ENCODE measurements around the gene TCHP.

GRCh38 chr12:109885616-109886015, 14.5 kb upstream of the TCHP start:
- TF ChIP-seq ZC3H10 (CRISPR knock-in tag; IDR thresholded peaks at IDR 0.05) (no peak), SNAI2 (CRISPR knock-in tag; IDR thresholded peaks at IDR 0.05) (no peak), BACH2 (CRISPR knock-in tag; IDR thresholded peaks at IDR 0.05; ENCODE audit: borderline replicate concordance) (no peak), POU6F1 (CRISPR knock-in tag; IDR thresholded peaks at IDR 0.05; ENCODE audit: borderline replicate concordance, low read depth) (no peak), GLIS3 (CRISPR knock-in tag; IDR thresholded peaks at IDR 0.05) (no peak), OSR1 (CRISPR knock-in tag; IDR thresholded peaks at IDR 0.05) (no peak), ZFP3 (CRISPR knock-in tag; IDR thresholded peaks at IDR 0.05) (no peak), ZFP30 (CRISPR knock-in tag; IDR thresholded peaks at IDR 0.05) (no peak), ZNF565 (CRISPR knock-in tag; conservative IDR thresholded peaks at IDR 0.05; ENCODE audit: low read depth) (no peak), ESRRG (CRISPR knock-in tag; IDR thresholded peaks at IDR 0.05) (no peak), ARNTL (CRISPR knock-in tag; IDR thresholded peaks at IDR 0.05; ENCODE audit: borderline replicate concordance, low read depth) (no peak)
- TF ChIP-seq, protein P1, sequence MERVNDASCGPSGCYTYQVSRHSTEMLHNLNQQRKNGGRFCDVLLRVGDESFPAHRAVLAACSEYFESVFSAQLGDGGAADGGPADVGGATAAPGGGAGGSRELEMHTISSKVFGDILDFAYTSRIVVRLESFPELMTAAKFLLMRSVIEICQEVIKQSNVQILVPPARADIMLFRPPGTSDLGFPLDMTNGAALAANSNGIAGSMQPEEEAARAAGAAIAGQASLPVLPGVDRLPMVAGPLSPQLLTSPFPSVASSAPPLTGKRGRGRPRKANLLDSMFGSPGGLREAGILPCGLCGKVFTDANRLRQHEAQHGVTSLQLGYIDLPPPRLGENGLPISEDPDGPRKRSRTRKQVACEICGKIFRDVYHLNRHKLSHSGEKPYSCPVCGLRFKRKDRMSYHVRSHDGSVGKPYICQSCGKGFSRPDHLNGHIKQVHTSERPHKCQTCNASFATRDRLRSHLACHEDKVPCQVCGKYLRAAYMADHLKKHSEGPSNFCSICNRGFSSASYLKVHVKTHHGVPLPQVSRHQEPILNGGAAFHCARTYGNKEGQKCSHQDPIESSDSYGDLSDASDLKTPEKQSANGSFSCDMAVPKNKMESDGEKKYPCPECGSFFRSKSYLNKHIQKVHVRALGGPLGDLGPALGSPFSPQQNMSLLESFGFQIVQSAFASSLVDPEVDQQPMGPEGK (CRISPR knock-in tag; IDR thresholded peaks at IDR 0.05; ENCODE audit: borderline replicate concordance): no peak
- TF ChIP-seq, protein P2, sequence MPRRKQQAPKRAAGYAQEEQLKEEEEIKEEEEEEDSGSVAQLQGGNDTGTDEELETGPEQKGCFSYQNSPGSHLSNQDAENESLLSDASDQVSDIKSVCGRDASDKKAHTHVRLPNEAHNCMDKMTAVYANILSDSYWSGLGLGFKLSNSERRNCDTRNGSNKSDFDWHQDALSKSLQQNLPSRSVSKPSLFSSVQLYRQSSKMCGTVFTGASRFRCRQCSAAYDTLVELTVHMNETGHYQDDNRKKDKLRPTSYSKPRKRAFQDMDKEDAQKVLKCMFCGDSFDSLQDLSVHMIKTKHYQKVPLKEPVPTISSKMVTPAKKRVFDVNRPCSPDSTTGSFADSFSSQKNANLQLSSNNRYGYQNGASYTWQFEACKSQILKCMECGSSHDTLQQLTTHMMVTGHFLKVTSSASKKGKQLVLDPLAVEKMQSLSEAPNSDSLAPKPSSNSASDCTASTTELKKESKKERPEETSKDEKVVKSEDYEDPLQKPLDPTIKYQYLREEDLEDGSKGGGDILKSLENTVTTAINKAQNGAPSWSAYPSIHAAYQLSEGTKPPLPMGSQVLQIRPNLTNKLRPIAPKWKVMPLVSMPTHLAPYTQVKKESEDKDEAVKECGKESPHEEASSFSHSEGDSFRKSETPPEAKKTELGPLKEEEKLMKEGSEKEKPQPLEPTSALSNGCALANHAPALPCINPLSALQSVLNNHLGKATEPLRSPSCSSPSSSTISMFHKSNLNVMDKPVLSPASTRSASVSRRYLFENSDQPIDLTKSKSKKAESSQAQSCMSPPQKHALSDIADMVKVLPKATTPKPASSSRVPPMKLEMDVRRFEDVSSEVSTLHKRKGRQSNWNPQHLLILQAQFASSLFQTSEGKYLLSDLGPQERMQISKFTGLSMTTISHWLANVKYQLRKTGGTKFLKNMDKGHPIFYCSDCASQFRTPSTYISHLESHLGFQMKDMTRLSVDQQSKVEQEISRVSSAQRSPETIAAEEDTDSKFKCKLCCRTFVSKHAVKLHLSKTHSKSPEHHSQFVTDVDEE (CRISPR knock-in tag; IDR thresholded peaks at IDR 0.05): no peak

Measured in SK-N-SH treated with all-trans-retinoic acid at 6 μM for 48 hours (cell line).